Epithelial cell of proximal tubule (primary cell): ENCODE measurements around the gene AUTS2. TPM values are rescaled to one million over a fixed set of nuclear protein-coding genes. Genes with fewer than 3 reads are reported as not detected.

Source experiments
- DNase-seq: peaks from one replicate; pipeline ENCODE4 v3.0.0-alpha.2; 2011; ENCODE audit warnings: low read depth
- H3K4me3 ChIP-seq: 2 replicates; pipeline ENCODE4 v1.5.1; 2011; ENCODE audit warnings: low read depth, mild to moderate bottlenecking, low read length
- total RNA-seq: library from RNA; depleted of rRNA; stranded (reverse); fragments of >200 nt; gene quantifications from 2 replicates; pipeline ENCODE4 v1.2.3, GENCODE V29; 2015
- TF ChIP-seq, protein P1 (sequence below): conservative IDR thresholded peaks from 2 replicates; pipeline ENCODE4 v1.5.1; 2012; ENCODE audit warnings: low read depth, mild to moderate bottlenecking, low read length

Gene AUTS2
- total RNA-seq, 1 donor from 2014 or later = 10.0 TPM

DNA sequence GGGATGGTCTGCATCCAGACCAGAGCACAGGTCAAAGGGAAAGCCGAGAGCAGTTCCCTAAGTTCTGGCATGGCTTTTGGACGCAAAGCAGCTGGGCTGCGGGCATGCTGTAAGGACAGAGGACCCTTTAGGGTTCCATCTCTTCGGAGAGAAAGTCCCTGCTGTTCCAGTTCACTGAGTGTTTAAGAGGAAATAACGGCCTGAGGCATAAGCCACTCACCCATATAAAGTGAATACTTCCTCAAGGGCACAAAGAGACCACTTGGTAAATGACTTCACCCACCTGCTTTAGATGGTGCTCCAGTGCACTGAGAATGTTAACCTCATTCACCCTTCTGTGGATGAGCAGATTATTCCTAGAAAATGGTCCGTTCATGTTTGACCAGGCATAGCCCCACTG is 946.9 kb downstream of the AUTS2 start:
- no peak overlapping the region for H3K4me3 ChIP-seq
- TF ChIP-seq, protein P1, sequence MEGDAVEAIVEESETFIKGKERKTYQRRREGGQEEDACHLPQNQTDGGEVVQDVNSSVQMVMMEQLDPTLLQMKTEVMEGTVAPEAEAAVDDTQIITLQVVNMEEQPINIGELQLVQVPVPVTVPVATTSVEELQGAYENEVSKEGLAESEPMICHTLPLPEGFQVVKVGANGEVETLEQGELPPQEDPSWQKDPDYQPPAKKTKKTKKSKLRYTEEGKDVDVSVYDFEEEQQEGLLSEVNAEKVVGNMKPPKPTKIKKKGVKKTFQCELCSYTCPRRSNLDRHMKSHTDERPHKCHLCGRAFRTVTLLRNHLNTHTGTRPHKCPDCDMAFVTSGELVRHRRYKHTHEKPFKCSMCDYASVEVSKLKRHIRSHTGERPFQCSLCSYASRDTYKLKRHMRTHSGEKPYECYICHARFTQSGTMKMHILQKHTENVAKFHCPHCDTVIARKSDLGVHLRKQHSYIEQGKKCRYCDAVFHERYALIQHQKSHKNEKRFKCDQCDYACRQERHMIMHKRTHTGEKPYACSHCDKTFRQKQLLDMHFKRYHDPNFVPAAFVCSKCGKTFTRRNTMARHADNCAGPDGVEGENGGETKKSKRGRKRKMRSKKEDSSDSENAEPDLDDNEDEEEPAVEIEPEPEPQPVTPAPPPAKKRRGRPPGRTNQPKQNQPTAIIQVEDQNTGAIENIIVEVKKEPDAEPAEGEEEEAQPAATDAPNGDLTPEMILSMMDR = no peak
- no peak for DNase-seq

DNA sequence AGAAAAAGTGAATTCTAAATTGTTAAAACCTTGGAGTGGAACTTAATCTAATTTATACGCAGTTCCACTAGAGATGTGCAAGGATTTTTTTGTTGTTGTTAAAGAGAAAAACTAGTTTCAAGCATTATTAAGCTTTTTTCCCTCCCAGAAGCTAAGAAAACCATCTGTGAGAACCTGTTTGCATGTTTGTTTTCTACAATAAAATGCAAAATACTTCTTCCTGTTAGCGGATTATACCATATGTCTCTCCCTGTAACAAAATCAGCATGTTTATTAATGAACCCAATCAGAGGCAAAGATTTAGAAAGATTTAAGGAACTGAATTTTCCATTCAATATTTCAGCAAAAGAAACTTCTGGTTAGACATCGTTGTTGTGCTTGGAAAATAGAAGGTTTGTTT is 953.9 kb downstream of the AUTS2 start:
- TF ChIP-seq, protein P1 = no peak
- no peak overlapping the region for H3K4me3 ChIP-seq
- no peak for DNase-seq

DNA sequence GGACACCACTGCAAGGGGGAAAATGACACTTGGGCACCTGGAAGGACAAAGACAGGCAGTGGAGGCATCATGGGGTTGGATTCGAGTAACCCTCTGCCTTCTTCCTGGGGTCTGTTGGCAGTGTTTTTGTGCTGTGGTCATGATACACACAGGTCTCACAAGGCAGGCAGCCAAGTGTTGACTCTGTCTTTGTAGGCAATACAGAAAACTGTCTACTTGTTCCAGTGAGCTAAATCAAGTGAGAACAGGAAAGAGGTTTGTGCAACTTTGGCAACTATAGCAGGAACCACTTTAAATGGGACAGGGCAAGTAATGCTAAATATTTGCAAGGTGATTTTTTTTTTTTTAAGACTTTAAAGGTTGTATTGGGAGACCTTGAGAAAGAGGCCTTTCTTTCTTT is 955.1 kb downstream of the AUTS2 start:
- H3K4me3 ChIP-seq = no peak overlapping the region
- TF ChIP-seq, protein P1 = no peak
- no peak for DNase-seq

DNA sequence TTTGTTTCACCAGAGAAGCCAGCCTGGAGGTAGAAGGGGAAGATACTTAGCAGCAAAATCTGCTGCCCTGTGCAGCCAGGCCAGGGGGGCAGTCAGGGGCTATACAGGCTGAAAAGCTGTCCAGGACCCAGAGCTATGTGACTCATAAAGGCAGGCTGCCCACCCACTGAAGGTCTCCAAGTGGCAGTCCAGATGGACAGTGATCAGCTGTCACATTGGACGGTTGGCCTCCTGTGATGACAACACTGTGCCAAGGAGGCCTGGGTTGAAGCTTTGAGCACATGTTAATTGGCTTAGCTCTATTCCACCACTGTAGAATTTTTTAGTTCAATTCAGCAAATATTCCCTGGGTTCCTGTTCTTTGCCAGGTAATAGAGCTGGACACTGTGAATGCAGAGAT is 956.4 kb downstream of the AUTS2 start:
- TF ChIP-seq, protein P1 = no peak
- no peak overlapping the region for H3K4me3 ChIP-seq
- no peak for DNase-seq

DNA sequence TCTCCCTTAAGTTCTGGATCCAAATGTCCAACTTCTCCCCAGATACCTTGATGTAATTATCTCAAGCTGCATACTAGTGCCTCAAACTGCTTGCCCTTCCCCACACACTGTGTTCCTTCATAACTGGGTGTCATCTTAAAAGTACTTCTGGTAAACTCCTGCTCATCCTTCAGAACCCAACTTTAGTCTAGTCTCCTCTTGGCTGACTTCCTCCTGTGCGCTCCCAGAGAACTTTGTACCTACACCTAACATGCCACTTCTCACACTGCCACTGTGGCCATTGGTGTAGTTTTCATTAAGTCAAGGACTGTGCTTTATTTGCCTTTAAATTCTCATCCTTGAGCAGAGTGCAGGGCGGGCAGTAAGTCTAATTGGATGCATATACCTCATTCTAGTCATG is 958.5 kb downstream of the AUTS2 start:
- no peak for DNase-seq
- TF ChIP-seq, protein P1 = no peak
- H3K4me3 ChIP-seq = no peak overlapping the region

DNA sequence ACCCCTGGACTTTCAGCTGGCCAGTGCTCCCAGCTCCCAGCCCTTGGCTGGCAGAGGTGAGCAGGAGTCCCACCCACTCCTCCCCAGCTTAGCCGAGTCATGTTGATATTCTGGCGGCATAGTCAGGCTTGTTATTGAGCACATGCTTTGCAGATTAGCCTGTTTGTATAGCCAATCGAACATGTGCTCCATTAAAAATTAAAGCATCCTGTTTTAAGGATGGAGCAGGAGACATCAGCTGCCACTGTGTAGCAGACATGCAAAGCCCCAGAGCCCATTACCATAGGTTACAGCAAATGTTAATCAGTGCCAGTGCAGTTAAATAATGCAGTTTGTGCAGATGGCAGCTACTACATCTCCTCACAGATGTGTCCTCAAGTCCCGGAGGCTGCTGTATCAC is 959.1 kb downstream of the AUTS2 start:
- TF ChIP-seq, protein P1 = no peak
- no peak overlapping the region for H3K4me3 ChIP-seq
- DNase-seq = no peak

DNA sequence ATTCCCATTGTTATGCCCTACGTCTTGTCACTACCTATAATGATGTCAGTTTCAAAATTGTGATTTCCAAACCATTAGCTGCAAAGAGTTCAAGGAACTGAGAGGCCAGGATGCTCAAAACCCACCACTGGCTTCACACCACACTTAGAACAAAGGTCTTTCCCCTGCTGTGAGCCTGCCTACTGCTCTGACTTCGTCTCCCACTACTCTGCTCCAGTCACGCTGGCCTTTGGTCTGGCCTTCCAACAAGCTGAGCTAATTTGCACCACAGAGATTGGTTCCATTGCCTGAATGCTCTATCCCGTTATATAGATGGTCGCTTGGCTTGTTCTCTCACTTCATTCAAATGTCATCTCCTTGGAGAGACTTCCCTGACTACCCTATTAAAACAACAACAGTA is 961.5 kb downstream of the AUTS2 start:
- DNase-seq = no peak
- H3K4me3 ChIP-seq = no peak overlapping the region
- TF ChIP-seq, protein P1 = no peak
